GM21515 (cell line): ENCODE measurements around the gene ABCC8.

ENCODE experiments used
- ATAC-seq: cut with Tn5 transposase; IDR thresholded peaks from one replicate; pipeline ENCODE4 v1.9.1; 2021; ENCODE audit not compliant: unreplicated experiment

Gene ABCC8

DNA sequence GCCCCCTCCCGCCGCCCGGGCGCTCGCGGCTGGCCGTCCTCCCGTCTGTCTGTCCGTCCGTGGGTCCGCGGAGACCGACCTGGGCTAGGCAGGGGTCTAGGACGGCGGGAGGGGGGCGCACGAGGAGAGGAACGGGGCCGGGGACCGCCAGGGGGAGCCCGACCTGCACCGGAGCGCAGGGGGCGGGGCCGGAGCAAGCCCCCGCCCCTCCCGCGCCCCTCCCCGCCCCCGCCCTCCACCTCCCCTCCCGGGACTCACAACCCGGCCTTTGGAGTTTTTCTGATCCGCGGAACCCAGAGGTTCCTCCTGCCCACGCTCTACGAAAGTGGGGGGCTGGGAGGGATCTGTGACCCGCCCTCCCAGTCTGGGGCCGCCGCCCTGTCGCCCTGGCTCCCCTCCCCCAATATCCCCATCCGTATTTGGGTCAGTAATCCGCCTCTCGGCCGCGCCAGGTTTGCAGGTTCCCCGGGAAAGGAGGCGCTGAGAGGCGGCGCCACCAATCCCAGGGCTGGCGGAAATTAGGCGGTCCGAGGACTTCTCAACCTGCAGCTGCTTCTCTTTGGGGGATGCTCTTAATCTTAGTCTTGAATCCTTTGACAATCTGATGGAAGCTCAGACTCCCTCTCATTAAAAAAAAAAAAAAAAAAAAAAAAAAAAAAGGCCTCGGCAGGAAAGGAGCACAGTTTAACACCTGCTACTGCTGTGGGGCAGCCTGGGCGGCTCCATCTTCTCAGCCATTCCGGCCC is 87.3 kb downstream of the ABCC8 start:
- ATAC-seq = peak; percentile 55

DNA sequence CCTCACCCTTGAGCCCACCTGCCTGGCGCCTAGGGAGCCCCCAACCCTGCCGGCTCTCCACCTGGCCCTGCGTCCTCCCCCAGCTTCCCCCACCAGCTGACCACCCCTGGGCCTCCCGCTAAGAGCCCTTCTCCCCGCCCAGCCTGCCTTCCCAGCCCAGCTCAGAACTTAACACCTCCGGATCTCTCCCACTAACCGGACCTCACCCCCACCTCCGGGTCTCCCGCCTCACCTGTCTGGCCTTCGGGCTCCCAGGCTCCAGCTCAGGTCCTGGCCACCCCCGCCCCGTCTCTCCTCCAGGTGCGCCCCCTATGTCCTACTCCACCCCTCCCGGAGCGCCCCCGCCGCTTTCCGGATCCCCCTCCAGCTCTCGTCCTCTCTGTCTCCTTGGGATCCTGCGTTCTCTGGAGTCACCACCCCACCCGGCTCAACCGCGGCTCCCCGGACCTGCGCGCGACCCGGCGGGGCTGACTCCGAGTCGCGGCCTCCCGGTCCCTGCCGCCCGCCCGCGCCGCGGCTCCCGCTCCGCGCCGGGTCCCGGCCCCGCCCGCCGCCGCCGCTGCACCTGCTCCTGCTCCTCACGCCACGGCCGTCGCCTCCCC is 87.9 kb downstream of the ABCC8 start, which contains the start of gene KCNJ11:
Gene KCNJ11 (minus strand): TSS at position 51 of the 602 bp plus-strand sequence. CDS start 568 bp downstream, outside the sequence.
- ATAC-seq = peak; percentile 40

DNA sequence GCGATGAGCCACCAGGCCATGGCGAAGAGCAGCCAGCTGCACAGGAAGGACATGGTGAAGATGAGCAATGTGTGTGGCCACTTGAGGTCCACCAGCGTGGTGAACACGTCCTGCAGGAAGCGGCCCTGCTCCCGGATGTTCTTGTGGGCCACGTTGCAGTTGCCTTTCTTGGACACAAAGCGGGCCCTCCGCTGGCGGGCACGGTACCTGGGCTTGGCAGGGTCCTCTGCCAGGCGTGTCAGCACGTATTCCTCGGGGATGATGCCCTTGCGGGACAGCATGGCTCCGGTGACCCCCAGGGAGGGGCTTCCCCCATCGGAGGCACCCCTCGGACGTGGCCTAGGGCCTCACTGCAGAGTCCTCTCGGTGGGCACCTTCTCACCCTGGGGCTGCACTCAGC is 88.8 kb downstream of the ABCC8 start:
- ATAC-seq = no peak

DNA sequence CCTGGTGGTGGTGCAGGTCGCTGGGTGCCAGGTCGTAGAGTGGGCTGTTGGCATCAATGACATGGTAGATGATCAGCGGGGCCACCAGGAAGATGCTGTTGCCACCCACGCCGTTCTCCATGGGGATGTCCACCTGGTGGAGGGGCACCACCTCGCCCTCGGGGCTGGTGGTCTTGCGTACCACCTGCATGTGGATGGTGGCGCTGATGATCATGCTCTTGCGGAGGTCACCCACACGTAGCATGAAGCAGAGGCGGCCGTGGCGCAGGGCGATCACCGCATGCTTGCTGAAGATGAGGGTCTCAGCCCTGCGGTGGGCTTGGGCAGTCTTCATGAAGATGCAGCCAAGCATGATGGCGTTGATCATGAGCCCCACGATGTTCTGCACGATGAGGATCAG is 89.4 kb downstream of the ABCC8 start:
- ATAC-seq = no peak

DNA sequence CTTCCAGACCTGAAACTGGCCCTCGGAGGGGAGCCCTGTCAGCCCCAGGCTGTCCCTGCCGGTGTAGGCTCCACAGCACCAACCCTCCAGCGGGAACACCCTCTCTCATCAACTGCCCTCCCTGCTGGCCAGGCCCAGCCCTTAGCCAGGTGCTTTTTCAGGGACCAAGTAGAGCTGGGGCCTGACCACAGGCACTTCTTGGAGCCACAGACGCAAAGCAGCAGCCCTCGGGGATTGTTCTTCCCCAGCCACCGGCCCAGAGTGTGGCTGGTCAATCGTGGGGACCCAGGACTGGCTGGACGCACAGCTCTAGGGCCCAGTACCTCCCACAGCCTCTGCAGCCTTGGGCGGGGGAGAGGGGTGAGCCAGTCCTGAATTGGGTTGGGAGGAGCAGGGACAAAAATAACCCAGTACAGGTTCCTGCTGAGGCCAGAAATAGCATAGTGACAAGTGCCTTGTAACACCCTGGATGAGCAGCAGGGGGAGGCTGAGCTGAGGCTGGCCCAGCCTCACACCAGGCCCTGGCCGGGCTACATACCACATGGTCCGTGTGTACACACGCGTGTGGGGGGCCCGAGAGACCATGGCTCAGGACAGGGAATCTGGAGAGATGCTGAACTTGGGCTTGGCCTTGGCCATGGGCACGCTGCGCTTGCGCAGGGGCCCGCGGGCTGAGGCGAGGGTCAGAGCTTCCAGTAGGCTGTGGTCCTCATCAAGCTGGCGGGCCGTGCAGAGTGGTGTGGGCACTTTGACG is 90.1 kb downstream of the ABCC8 start:
- ATAC-seq = peak; percentile 52

DNA sequence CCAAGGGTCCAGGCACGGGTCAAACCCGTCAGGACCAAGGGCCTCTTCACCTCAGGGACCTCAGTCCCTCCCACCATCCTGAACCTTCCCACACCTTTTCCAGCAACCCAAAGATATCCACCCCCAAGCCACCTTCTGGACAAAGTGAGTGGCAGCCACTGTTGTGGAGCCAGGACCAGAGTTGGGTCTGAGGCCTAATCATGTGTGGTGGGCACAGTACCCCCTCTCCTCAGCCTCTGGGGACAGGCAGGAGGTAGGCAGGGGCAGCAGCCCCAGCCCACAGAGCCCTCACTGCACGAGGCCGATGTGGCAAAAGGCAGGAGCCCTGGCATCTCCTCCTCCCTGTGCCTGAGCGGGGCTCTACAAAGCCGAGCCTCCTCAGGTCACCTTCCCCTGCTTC is 90.7 kb downstream of the ABCC8 start:
- no peak for ATAC-seq

DNA sequence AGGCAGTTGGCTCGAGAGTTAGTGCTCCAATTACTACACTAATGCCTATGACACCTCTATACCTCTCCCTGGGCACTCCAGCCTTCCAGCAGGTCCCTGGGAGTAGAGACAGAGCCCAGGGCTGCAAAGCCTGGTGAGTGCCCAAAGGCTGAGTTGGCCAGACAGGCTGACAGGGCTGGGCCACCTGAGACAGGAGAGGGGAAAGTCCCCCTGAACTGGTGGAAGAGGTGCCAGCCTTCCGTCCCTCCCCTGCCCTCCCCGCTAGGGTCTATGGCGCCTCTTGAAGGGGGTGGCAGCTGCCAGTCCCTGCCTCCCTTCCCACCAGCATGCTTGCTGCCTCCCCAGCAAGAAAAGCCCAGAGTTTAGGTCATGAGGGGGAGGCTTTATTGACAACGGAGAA is 91.2 kb downstream of the ABCC8 start:
- ATAC-seq = no peak

DNA sequence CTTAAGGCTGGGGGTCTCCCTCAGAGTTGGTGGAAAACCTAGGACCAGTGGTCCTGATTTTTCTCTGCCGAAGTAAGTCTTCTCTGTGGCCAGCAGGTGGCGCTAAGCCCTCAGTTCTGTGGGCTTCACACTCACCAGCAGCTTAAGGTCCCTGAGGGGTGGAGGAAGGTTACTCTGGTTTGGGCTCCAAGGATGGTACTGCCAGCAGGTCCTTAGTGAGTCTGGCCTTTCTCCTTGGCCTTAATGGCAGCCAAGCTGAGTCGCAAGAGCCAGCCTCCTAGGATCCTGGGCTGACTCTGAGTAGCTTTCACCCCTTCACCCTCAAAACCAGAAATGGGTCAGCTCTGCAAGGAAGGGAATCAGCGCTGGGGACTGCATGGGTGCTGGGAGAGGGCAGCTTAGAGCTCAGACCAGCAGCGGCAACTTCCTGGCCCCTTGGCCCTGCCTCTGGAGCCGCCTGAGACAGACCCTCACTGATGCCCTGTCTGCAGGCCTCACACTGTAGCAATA is 92.6 kb downstream of the ABCC8 start:
- ATAC-seq = no peak

DNA sequence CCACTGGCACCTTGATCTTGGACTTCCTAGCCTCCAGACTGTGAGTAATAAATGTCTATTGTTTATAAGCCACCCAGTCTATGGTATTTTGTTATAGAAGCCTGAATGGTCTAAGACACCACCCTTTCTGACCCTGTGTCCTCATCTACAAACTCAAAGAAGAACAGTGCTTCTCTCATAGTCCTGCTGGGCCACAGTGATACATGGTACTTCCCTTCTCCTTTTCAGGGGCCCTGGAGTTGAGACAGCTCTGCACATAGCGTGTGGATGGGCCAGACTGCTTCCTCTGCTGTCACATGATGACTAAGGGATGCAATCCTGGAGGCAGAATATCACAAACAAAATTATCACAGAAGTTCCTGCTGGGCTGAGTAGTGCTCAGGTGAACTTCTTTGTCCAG is 93.2 kb downstream of the ABCC8 start:
- no peak for ATAC-seq

DNA sequence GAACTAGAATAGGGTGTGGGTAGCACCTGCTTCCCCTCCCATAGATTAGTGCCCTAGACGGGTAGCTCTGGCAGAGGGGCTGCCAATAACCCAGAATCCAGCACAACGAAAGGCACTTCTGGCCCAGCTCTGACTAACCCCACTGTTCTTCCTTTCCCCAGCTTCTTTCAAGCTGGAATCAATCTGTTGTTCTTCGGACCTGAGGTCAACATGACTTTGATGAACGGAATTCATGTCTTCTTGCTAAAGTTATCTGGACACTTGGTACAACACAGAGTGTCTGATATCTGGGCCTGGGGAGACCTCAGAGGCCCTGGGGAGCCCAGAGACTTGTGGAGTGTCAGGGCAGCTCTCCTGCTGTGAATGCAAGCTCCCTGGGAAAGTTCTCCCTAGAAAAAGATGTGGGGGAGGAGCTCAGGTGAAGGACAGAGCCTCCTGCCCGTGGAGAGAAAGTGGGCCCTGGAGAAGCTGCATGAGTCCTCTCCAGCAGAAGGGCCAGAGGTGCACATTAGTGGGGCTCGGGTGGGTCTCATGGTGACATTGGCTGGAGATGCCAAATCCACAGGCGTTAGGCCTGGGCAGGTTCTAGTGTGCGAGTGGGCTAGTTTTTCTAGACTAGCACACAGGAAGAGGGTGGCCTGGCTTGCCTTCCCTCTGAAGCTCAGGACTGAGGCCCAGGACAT is 94.5 kb downstream of the ABCC8 start:
- ATAC-seq = no peak

DNA sequence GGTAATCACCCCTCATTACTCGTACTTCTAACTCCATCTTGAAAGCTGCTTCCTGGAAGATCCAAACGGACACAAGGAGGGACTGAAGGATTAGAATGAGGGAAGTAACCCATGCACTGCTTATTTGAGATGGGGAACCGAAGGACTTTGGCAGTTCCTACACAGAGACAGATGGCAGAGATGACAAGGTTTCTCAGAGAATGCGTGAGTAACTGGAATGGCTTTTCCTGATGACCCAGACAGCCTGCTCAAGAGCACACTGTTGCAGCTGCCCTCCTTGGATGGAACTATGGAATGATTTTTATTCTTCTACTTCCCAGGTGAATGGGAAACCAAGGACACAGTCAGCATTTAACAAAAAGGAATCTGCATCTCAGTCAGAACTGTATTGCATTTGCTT is 95.5 kb downstream of the ABCC8 start:
- no peak for ATAC-seq

DNA sequence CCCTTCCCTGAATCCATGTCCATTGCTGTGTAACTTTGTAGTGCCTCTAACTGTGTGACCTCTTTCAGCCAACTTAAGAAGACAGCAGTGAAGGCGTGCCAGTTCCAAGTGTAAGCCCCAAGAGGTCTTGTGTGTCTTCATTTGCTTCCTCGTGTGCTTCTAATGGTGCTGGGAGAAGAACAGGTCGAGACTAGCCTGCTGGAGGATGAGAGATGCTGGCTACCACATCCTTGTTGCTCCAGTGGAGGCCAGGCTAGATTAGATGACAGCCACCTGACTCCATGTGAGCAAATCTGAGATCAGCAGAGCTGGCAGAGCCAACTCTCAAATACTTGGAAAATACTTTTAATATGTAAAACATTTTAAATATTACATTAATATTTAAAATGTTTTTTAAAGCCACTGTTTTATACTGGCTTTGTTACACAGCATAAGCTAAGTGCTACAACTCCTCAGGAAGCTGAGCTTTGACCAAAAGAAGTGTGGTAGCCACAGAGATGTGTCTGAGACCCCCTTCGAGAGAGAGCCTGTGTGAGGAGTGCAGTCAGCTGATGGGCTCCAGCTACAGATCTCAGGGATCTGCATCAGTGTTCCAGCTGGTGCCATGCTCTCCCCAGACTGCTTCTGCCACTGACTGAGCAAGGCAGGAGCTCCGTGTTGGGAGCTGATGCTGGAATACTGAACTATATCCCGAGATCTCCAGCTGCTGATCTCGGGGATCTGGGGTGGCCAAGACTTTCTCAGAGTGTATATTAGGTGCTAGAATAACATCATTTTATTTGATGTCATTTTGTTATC is 97.1 kb downstream of the ABCC8 start:
- no peak for ATAC-seq

DNA sequence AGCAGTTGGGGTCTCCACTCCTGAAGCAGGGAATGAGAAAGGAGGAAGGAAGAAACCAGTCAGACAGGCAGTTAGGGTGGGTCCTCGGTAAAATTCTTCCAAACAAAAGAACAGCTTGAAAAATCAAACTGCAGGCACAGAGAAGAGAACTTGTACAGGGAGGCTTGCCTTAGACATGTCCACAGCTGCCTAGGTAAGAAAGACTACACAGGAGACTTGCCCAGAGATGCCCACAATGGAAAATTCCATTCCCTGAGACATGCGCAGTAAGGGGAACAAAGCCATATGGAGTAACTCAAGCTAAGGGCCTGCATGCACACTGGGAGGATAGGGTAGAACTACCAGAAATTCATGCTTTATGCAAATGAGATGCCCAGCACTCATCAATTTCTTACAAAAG is 98.0 kb downstream of the ABCC8 start:
- no peak for ATAC-seq

DNA sequence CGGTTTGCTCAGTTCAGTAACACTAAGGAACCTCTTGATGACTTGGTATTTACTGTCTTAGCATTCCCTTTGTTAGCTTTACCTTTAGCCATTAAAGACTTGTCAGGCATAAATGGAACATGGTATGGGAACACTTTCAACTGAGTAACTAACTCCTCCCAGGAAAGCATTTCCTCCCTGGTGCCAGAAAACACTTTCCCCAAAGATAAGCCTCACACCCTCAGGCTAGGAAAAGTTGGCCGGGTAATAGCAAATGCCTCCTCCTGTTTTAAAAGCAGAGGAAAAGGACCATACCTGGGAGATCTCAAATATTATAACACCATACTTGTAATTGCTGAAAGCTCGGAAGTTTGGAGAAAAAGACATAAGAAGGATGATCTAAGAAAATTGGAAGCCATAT is 100.2 kb downstream of the ABCC8 start:
- ATAC-seq = no peak

DNA sequence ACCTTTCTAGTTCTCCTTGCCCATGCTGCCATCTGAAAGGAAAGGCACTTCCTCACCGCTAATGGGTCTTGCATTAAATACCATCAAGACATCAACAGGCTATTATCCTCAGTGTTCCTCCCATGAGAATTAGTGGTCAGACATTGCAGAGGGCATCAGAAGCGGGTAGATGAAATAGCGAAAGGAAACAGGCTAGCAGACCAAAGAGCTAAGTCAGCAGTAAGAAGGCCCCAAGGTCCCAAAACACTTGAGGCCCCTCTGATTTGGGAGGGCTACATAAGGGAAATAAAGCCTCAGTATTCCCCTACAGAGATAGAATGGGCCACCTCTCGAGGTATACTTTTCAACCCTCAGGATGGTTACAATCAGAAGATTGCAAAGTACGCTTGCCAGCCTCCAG is 101.1 kb downstream of the ABCC8 start:
- no peak for ATAC-seq

DNA sequence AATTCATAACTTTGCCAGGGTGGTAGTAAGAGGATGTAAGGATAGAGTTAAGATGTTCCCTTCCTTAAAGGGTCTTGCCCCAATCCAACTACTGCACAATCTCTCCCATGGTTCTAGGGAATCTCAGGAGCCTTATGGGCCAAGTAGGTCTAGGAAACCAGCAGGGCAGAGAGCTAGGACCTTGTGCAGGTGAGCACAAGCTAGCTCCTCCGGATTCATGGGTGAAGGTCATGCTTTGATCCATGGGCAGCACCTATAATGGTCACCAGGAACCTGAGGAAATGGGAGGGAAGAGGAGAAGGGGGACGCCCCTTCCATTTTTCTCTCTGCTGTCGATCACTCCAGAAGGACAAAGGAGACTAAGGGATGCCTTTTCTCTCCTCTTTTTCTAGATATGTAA is 105.0 kb downstream of the ABCC8 start:
- ATAC-seq = no peak

DNA sequence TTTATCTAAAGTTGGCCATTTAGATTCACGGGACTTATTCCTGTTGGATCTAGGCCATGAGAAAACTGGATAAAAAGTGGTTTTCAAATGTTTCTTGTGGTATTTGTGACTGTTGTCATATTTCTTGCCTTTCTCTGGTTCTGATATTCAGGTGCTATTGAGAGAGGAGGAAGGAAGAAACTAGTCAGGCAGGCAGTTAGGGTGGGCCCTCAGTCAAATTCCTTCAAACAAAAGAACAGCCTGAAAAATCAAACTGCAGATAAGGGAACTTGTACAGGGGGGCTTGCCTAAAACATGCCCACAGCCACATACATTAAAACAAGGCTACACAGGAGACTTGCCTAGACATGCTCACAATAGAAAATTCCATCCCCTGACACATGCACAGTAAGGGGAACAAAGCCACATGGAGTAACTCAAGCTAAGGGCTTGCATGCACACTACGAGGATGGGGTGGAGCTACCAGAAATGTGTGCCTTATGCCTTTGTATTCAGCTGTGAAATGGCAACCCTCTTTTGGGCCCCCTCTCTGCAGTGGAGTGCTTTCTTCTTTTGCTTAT is 106.9 kb downstream of the ABCC8 start:
- ATAC-seq = no peak

DNA sequence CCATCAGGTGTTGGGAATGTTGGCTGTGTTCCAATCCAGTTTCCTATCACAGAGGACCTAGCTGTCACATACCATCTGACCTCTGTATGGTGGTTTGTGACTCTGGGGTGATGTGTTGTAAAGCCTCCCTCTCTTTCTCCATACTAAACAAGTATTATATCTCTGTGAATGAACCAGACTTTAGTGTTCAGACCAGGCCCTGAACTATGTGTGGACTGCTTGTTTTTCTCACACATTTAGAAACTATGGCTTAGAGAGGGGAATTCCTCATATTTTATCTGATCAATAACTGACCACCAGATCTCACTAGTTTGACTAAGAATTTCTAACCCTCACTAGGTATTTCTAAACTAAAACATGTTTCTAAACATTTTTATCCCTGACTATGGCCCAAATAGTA is 107.6 kb downstream of the ABCC8 start:
- ATAC-seq = no peak

DNA sequence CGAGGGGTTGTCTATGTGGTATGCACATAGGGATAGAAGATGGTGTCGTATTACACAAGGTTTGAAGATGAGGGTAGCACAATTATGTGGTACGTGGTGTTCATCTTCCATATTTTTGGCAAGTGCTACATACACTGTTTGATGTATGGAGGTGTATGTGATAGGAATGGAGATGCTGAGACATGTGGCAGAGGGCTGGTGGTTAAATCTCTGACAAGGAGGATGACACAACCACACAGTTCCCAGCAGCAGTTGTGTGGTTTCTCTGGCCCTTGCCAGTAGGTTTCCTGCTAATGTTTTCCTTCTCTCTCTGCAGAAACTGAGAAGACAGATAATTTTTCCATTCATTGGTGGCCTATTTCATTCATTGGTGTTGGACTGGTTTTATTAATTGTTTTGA is 108.1 kb downstream of the ABCC8 start:
- no peak for ATAC-seq

DNA sequence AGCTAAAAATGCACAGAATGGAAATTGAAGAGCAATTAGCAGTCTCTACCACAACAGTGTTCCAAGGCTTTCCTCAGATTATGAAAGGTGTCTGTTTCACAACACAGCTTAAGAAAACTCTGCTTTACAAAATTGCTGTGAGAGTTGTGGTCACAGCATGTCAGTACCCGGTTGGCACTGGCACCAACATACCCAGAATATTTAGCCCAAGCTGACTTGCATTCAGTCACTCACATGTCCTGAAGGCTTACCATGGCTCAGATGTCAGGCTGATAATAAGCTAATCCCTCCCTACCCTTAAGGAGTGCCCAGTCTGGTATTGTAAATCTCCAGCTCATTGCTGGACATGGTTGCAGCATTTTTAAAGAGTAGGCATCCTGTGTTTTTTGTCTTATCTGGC is 110.2 kb downstream of the ABCC8 start:
- ATAC-seq = no peak
